ENCODE data around the gene ANO3. TPM values are rescaled to one million over a fixed set of nuclear protein-coding genes. Genes with fewer than 3 reads are reported as not detected.

The ANO3 gene
- total and polyA plus RNA-seq, 9 donors: 0.04 to 0.70 (median 0.13) TPM

Other genes with a start within 250 kb of the ANO3 start
- not detected for gene MUC15, start 240.1 kb downstream of the ANO3 start, total RNA-seq
- gene MUC15, start 240.1 kb downstream of the ANO3 start, polyA plus RNA-seq (ENCODE audit: insufficient read depth in 1 of 8, insufficient read length in 8 of 8, low replicate concordance in 1 of 8): 1 to 10 TPM in 1 of 8 donors, under 1 TPM in 3, not detected in 4; 0.05 to 3.8 (median 0.23) TPM